ENCODE results near the gene COL9A3. TPM values are rescaled to one million over a fixed set of nuclear protein-coding genes. Genes with fewer than 3 reads are reported as not detected.

Gene COL9A3
- total RNA-seq, 4 donors from 2014 or later, result 6.0 to 223 (median 8.0) TPM

DNA sequence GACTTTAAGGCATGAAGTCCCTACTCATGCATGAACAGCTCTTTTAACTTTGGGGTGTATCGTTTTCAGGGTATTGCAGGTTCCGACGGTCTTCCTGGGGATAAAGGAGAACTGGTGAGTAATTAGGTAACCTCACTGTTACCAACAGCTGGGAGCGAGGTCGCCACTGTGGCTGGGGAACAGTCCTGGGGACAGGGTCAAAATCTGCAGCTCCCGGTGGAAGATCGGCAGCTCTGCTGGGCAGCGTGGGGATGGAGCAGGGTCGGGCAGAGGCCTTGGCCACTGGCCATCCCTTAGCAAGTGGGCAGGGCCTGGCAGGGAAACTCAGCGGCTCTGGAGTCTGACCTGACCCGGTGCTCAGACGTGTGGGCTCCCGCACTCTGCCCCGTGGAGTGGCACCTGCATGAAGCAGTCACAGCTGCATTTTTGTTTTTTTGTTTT, 16.1 kb downstream of the COL9A3 start:
- peak; percentile 58 for DNase-seq
- no peaks in the 10 kb centered on the region for H3K9me3 ChIP-seq
- 30 to 40% methylated on average over 1 to 14 of the region's 14 CpGs for WGBS, 2 donors (ENCODE audit: low coverage in 1 of 2)
- peaks cover 20 to 35% (median 28%) of the 10 kb centered on the region in 4 donors for H3K4me1 ChIP-seq
- TF ChIP-seq, protein P1, sequence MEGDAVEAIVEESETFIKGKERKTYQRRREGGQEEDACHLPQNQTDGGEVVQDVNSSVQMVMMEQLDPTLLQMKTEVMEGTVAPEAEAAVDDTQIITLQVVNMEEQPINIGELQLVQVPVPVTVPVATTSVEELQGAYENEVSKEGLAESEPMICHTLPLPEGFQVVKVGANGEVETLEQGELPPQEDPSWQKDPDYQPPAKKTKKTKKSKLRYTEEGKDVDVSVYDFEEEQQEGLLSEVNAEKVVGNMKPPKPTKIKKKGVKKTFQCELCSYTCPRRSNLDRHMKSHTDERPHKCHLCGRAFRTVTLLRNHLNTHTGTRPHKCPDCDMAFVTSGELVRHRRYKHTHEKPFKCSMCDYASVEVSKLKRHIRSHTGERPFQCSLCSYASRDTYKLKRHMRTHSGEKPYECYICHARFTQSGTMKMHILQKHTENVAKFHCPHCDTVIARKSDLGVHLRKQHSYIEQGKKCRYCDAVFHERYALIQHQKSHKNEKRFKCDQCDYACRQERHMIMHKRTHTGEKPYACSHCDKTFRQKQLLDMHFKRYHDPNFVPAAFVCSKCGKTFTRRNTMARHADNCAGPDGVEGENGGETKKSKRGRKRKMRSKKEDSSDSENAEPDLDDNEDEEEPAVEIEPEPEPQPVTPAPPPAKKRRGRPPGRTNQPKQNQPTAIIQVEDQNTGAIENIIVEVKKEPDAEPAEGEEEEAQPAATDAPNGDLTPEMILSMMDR (IDR thresholded peaks at IDR 0.05), result no peak
- TF ChIP-seq POLR2A (IDR thresholded peaks at IDR 0.05) (no peak), EP300 (IDR thresholded peaks at IDR 0.05; ENCODE audit: low read depth) (no peak), POLR2AphosphoS5 (IDR thresholded peaks at IDR 0.05) (no peak)
- peak overlapping the region; percentile 6 to 83 (median 75) for H3K27ac ChIP-seq
- in situ Hi-C loops (cut with MboI; ENCODE audit: low pct_ligation_motif_present in 1 of 4, low pct_unique_long_range_greater_than_20kb in 1 of 4, low sequenced_read_pairs in 3 of 4) (no loop called here), intact Hi-C loops (cut with DNase I; ENCODE audit: low total_unique reads) (no loop called here)
- no peaks in the 10 kb centered on the region for H3K36me3 ChIP-seq
- H3K27me3 ChIP-seq, result peaks cover 13% of the 10 kb centered on the region
- H3K4me3 ChIP-seq, result peak overlapping the region in 1 of 4 donors; percentile 11

DNA sequence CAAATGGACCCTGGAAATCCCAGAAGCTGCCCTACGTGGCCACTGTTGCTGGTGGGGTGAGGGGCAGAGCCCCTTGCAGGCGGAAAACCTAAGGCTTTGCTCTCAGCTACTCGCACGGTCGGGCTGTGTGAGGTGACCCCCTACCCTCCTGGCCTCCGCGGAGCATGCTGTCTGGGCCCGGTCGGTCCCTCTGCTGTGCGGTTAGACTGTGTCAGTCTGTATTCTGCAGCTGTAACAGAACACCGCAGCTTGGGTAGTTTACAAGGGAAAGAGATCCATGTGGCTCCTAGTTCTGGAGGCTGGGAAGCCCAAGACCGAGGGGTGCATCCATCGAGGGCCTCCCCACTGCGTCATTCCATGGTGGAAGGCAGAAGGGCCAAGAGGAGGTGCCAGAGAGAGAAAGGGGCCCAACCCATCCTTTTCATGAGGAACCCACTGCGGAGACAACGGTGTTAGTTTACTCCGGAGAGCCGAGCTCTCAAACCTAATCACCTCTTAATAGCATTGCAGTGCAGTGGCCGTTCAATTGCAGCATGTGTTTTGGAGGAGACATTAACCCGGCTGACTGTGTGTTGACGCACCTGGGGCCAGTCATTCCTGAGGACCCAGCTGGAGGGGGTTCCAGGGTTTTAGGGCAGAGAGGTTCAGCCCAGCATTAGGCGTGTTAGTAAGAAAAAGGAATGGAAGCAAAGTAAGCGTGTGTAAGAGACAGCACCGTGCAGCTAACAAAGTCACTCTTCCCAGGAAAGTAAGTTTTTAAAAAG, 18.3 kb downstream of the COL9A3 start:
- no peak overlapping the region for H3K27ac ChIP-seq
- in situ Hi-C loops (cut with MboI; ENCODE audit: low pct_ligation_motif_present in 1 of 4, low pct_unique_long_range_greater_than_20kb in 1 of 4, low sequenced_read_pairs in 3 of 4), result no loop called here
- peaks cover 13% of the 10 kb centered on the region for H3K27me3 ChIP-seq
- H3K4me1 ChIP-seq, result peaks cover 20 to 45% (median 33%) of the 10 kb centered on the region in 4 donors
- H3K9me3 ChIP-seq, result no peaks in the 10 kb centered on the region
- no peak overlapping the region for H3K4me3 ChIP-seq
- DNase-seq, result no peak
- 87 to 92% methylated on average over 5 to 24 of the region's 24 CpGs for WGBS, 2 donors (ENCODE audit: low coverage in 1 of 2)
- H3K36me3 ChIP-seq, result no peaks in the 10 kb centered on the region
- no peak for TF ChIP-seq EP300 (IDR thresholded peaks at IDR 0.05; ENCODE audit: low read depth)
- no peak for TF ChIP-seq POLR2A (IDR thresholded peaks at IDR 0.05)
- TF ChIP-seq, protein P1 (IDR thresholded peaks at IDR 0.05), result no peak
- TF ChIP-seq POLR2AphosphoS5 (IDR thresholded peaks at IDR 0.05), result no peak
- intact Hi-C loops (cut with DNase I; ENCODE audit: low total_unique reads), result no loop called here

DNA sequence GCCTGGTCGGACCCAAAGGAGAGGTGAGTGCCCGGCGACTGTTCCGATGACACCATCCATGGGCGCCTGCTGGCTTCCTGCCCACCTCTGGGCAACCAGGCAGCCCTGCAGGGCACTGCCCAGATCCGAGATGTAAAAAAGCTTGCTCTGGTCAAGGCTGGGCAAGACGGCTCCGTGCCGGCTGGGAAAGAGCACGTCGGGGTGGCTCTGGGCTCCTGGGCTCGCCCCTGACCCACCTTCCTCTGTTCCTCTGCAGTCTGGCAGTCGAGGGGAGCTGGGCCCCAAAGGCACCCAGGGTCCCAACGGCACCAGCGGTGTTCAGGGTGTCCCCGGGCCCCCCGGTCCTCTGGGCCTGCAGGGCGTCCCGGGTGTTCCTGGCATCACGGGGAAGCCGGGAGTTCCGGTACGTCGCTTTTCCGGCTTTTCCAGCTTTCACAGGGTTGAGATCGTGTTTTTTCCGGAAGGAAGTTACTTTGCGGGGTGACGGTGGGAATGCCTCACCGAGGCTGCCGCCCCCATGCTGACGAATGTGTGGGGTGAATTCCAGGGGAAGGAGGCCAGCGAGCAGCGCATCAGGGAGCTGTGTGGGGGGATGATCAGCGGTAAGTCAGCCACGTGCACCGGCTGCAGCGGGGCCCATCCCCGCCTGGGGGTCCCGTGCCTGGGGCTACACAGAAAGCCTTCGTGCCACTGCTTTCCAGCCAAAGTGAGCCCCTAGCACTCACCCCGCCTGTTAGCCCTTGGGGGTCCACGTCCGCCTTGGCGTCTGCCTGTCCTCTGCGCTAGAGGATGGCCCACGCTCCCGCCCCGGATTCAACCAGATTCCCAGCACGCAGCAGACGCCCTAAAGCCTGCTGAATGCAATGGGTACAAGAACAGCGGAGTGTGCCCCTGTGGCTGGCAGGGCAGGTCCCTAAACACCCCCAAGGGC, 19.3 kb downstream of the COL9A3 start:
- in situ Hi-C loops (cut with MboI; ENCODE audit: low pct_ligation_motif_present in 1 of 4, low pct_unique_long_range_greater_than_20kb in 1 of 4, low sequenced_read_pairs in 3 of 4), result no loop called here
- no peak overlapping the region for H3K4me3 ChIP-seq
- peaks cover 13% of the 10 kb centered on the region for H3K27me3 ChIP-seq
- H3K27ac ChIP-seq, result no peak overlapping the region
- H3K9me3 ChIP-seq, result no peaks in the 10 kb centered on the region
- 86 to 88% methylated on average over 10 to 47 of the region's 52 CpGs for WGBS, 2 donors (ENCODE audit: low coverage in 1 of 2)
- H3K4me1 ChIP-seq, result peaks cover 17 to 39% (median 28%) of the 10 kb centered on the region in 4 donors
- DNase-seq, result no peak
- no peak for TF ChIP-seq POLR2AphosphoS5 (IDR thresholded peaks at IDR 0.05)
- no peak for TF ChIP-seq POLR2A (IDR thresholded peaks at IDR 0.05)
- TF ChIP-seq, protein P1 (IDR thresholded peaks at IDR 0.05), result no peak
- TF ChIP-seq EP300 (IDR thresholded peaks at IDR 0.05; ENCODE audit: low read depth), result no peak
- intact Hi-C loops (cut with DNase I; ENCODE audit: low total_unique reads), result no loop called here
- H3K36me3 ChIP-seq, result no peaks in the 10 kb centered on the region

DNA sequence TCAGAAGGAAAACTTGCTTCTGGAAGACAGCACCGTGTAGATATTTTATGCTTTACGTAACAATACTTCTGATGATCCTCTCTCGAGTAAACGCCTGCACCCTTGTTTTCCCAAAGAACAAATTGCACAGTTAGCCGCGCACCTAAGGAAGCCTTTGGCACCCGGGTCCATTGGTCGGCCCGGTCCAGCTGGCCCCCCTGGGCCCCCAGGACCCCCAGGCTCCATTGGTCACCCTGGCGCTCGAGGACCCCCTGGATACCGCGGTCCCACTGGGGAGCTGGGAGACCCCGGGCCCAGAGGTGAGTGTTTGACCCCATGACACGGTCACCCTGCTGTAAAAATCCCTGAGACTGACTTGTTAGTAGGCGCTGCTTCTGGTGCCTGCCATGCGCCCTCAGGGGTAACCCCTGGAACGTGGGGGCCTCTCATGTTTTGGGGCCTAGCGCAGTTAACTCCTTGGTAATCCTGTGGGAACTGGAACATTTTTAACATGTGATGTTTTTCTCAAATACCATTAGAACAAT, 20.2 kb downstream of the COL9A3 start:
- in situ Hi-C loops (cut with MboI; ENCODE audit: low pct_ligation_motif_present in 1 of 4, low pct_unique_long_range_greater_than_20kb in 1 of 4, low sequenced_read_pairs in 3 of 4), result no loop called here
- WGBS, 2 donors (ENCODE audit: low coverage in 1 of 2), result 82 to 89% methylated on average over 4 to 15 of the region's 19 CpGs
- no peaks in the 10 kb centered on the region for H3K9me3 ChIP-seq
- no peak for DNase-seq
- peaks cover 13% of the 10 kb centered on the region for H3K27me3 ChIP-seq
- H3K36me3 ChIP-seq, result no peaks in the 10 kb centered on the region
- no peak for TF ChIP-seq POLR2AphosphoS5 (IDR thresholded peaks at IDR 0.05)
- TF ChIP-seq EP300 (IDR thresholded peaks at IDR 0.05; ENCODE audit: low read depth), result no peak
- TF ChIP-seq, protein P1 (IDR thresholded peaks at IDR 0.05), result no peak
- no peak for TF ChIP-seq POLR2A (IDR thresholded peaks at IDR 0.05)
- no peak overlapping the region for H3K27ac ChIP-seq
- intact Hi-C loops (cut with DNase I; ENCODE audit: low total_unique reads), result no loop called here
- H3K4me1 ChIP-seq, result peaks cover 9 to 32% (median 20%) of the 10 kb centered on the region in 4 donors
- H3K4me3 ChIP-seq, result no peak overlapping the region

All from transverse colon (tissue), 4 donors.